ENCODE measurements around the gene PRSS1.

DNA sequence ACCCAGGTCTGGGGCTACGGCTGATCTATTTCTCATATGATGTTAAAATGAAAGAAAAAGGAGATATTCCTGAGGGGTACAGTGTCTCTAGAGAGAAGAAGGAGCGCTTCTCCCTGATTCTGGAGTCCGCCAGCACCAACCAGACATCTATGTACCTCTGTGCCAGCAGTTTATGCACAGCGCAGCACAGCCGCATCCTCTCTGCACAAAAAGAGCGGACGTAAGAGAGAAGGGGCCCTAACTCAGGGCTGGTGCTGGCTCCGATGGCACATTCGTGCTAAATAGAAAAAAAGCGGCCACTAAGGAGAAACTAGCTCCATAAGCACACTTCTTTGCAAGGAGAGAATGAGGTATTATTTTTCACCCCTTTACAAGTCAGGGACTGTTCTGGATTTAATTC lies 28.3 kb upstream of the PRSS1 start:
- TF ChIP-seq, protein P1, sequence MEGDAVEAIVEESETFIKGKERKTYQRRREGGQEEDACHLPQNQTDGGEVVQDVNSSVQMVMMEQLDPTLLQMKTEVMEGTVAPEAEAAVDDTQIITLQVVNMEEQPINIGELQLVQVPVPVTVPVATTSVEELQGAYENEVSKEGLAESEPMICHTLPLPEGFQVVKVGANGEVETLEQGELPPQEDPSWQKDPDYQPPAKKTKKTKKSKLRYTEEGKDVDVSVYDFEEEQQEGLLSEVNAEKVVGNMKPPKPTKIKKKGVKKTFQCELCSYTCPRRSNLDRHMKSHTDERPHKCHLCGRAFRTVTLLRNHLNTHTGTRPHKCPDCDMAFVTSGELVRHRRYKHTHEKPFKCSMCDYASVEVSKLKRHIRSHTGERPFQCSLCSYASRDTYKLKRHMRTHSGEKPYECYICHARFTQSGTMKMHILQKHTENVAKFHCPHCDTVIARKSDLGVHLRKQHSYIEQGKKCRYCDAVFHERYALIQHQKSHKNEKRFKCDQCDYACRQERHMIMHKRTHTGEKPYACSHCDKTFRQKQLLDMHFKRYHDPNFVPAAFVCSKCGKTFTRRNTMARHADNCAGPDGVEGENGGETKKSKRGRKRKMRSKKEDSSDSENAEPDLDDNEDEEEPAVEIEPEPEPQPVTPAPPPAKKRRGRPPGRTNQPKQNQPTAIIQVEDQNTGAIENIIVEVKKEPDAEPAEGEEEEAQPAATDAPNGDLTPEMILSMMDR (IDR thresholded peaks at IDR 0.05), result no peak
- TF ChIP-seq POLR2A (IDR thresholded peaks at IDR 0.05), result no peak
- TF ChIP-seq EP300 (IDR thresholded peaks at IDR 0.05), result no peak

Data from tibial nerve (tissue), 4 donors.